Myocyte (in vitro differentiated cells): Measurements from ENCODE around the gene LRRC71. TPM values are rescaled to one million over a fixed set of nuclear protein-coding genes. Genes with fewer than 3 reads are reported as not detected.

ENCODE experiments used
- DNase-seq: peaks from one replicate; pipeline ENCODE4 v3.0.0-alpha.2; 2012; ENCODE audit warnings: low read depth
- polyA plus RNA-seq: library from polyadenylated mRNA; unstranded; fragments of >200 nt; gene quantifications from one replicate; pipeline ENCODE4 v1.2.1, GENCODE V29; 2012; ENCODE audit warnings: missing spikeins
- total RNA-seq: library from RNA; depleted of rRNA; stranded (reverse); fragments of >200 nt; gene quantifications from 2 replicates; pipeline ENCODE4 v1.2.3, GENCODE V29; 2014

The LRRC71 gene
- not detected in 2 replicates for total RNA-seq
- polyA plus RNA-seq: not detected

DNA sequence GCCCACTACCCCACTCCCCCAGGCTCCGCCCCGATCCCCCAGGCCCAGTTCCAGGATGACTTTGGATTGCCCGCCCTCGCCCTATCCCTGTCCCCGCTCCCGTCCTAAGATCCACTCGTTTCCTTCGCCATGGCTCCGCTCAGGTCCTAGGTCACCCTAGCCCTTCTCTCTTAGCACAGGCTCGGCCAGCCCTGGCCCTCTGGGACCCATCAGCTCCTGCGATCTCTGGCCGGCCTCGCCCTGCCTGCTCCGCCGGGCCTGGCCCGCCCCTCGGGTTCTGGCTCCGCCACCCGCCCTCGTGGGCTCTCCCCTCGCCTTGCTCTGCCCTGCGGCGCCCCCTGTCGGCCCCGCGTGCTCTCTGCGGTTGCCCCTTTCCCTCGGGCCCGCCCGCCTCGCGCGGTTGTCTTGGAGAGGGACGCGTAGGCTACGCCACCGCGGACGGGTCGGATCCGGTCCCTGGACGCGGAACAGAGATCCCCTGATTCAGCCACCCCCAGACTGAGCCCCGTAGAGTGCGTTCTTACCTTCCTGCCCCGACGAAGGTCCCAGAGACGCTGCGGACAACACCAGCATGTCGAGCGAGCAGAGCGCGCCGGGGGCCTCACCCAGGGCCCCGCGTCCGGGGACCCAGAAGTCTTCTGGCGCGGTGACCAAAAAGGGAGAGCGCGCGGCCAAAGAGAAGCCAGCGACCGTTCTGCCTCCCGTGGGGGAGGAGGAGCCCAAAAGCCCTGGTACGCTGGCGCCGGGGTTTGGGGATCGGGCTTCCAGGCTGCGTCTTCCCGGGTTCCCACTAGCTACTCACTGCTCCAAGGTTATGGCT is at the start of gene LRRC71:
Gene LRRC71, plus strand, starts transcription at position 400 of the 820 bp plus-strand sequence. Its CDS starts 172 bp downstream, at position 572.
- DNase-seq: peak; percentile 65

- DNase-seq: no peak
Measured at GRCh38 chr1:156873659-156874058, 46.8 kb upstream of the LRRC71 start.

GRCh38 chr1:156874142-156874541 is 46.3 kb upstream of the LRRC71 start:
- no peak for DNase-seq

DNA sequence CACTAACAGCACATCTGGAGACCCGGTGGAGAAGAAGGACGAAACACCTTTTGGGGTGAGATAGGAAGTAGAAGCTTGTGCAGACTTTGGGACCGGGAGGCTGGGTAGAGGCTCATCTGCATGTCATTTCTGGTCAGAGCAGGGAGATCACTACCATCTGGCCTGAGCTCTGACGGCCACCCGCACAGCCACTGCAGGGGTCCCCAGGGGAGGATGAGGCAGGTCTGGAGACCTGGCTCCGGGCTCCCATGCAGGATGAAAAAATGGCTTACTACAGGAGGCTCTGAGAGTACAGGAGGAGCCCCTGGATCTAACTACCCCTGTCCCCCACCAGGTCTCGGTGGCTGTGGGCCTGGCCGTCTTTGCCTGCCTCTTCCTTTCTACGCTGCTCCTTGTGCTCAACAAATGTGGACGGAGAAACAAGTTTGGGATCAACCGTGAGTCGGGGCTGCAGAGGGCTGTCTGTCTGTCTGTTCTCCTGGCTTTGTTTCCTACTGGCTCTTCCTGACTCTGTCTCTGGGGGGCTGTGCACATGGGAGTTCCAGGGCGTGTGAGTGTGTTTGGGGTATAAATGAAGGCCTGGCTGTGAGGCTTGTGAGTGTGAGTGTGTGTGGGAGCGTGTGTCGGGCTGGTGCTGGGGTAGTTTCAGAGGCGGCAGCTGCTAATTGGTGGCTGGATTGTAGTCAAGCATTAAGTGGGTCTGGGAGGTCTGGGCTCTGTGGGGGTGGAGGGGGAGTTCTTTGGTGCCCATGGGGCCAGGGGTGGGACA is 45.7 kb upstream of the LRRC71 start:
- no peak for DNase-seq

DNA sequence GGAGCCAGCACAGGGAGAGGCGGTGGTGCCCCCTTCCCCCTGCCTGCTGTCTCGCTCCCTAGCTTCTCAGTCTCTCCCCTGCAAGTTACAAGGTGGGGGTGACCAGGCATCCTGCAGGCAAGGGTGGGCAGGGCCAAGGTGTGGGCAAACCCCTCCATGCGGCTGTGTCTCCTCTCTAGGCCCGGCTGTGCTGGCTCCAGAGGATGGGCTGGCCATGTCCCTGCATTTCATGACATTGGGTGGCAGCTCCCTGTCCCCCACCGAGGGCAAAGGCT is 45.2 kb upstream of the LRRC71 start:
- no peak for DNase-seq

GRCh38 chr1:156876281-156876680 is 44.2 kb upstream of the LRRC71 start:
- DNase-seq: no peak

DNA sequence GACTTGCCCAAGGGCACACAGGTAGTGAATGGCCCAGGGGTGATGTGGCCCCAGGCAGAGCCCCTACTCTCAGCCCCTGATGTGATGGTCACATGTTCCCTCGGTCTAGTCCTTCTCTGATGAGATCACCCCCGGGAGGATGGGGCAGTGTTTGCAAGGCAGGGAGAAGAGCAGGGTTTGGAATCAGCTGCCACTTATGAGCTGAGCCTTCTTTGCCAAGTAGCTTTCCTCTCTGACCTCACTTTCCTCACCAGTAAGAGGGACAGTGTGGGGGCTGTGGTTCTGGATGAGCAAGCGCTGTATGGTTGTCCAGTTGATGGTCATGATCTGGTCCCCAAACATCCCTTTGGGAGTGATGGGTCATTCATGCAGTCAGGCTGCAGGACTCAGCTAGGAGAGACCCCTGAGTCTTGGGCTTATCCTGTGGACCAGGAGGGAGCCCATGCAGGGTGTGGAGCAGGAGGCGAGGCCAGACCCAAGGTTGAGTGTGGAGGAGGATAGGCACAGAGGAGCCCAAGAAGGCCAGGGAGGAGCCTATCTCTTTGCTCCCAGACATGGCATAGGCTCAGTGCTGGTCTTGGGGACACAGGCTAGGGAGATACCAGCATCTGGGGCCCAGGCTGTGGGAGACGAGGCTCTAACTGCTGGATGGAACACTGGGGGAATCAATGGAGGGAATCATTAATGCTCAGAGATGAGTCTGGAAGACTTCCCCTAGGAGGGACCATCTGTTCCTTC is 42.8 kb upstream of the LRRC71 start:
- DNase-seq: no peak

- no peak for DNase-seq
Measured at GRCh38 chr1:156879876-156880275, 40.6 kb upstream of the LRRC71 start.

DNA sequence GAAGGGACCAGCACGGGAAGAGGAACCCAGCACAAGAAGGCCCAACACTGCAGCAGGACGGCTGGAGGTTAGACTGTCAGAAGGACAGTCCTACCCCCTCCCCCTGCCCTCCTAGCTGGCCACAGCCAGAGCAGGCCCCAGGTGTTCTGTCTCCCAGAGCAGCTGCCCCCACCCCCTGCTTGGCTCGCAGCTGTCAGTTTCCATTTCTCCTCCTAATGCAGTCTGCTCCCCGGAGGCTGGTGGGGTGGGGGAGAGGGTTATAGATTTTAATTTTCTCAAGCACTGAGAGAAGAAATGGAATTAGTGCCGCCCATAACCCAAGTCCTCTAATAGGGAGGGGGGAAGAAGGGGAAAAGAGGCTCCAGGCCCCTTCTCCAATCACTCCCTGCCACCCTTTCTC is 40.0 kb upstream of the LRRC71 start:
- DNase-seq: no peak

DNA sequence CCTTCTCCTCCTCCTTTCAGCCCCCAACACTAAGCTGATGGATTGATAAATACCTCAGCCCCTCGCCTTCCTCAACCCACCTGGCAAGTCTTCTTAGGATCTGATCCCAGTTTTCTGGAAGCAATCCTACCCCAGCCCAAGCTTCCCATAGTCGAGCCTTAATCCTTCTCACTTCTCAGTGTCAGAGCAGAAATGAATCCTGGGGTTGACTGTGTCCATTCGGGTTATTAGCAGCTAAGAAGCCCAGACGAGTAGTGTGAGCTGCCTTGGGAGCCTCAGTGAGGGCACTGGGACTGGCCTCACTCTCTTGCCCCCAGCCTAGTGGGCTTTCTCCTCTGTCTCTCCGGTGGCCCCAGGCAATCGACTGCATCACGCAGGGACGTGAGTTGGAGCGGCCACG is 39.3 kb upstream of the LRRC71 start:
- no peak for DNase-seq

- no peak for DNase-seq
Measured at GRCh38 chr1:156881663-156882062, 38.8 kb upstream of the LRRC71 start.

- no peak for DNase-seq
Measured at GRCh38 chr1:156882543-156882942, 37.9 kb upstream of the LRRC71 start.

GRCh38 chr1:156883919-156884318 is 36.5 kb upstream of the LRRC71 start:
- no peak for DNase-seq

DNA sequence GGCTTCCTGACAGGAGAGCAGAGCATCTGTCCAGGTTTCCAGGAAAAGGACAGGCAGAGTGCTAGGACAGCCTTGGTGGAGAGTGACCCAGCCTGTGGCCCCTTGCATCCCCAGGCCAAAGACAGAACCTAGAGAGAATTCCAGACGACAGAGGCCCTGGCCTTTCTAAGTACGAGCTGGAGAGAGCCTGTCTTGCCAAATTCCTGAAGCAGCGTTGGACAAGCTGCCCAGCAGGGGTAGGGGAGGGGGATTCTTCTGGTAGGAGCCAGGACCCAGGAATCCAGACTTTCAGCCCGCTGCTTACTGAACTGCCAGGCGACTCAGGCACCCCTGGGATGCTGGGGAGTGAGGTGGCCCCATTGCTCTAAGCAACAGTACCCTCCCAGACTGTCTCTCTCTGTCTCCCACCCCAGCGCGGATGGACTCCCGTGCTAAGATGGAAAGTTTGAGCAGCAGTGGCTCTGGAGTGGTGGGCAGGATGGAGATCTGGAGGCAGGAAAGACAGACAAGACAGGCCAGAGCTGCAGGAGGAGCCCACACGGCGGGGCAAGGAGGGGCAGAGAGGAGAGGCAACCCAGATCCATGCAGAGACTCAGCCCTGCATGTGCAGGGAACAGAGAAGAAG is 35.8 kb upstream of the LRRC71 start:
- DNase-seq: no peak

- peak; percentile 31 for DNase-seq
Measured at GRCh38 chr1:156885314-156885713, 35.1 kb upstream of the LRRC71 start.

GRCh38 chr1:156885880-156886355 is 34.5 kb upstream of the LRRC71 start:
- DNase-seq: no peak

GRCh38 chr1:156886583-156887281 is 33.7 kb upstream of the LRRC71 start:
- DNase-seq: no peak

DNA sequence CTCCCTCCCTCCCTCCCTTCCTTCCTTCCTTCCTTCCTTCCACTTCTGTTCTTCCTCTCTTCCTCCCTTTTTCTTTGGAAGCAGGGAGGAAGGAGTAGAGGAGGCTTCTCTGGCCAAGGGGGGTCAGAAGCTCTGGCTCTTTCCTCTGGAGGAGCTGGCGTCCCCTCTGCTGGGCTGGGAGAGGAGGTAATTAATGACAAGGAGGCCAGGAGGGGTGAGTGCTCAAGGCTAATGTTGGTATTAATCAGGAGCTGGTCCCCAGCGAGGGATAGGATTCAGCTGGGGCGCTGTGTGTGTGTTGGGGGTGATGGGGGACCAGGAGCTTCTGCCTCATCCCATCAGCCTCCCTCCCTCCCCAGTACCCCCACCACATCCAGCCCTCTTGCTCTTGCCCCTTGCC is 33.1 kb upstream of the LRRC71 start:
- DNase-seq: no peak

DNA sequence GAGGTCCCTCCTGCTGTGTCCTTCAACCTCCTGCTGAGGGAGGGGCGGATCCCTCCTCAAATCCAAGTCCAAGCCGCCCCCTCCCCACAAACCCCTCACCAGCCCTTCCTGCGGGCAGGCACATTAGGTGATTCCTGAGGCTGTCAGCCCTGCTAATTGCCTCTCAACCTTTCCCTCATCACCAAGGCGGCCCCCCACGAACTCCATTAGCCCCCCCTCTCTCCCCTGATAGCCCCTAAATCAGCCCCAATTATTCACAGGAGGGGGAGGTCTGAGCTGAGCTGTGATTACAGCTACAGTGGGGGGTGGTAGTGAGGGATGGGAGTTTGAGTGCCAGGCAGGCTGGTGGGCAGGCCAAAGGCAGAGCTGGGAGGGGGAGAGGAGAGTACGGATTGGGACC is 32.7 kb upstream of the LRRC71 start:
- DNase-seq: no peak

GRCh38 chr1:156889802-156890580 is 30.4 kb upstream of the LRRC71 start:
- peak; percentile 87 for DNase-seq
